Activated CD8-positive, alpha-beta T cell treated with anti-CD3 and anti-CD28 coated beads, Interleukin-2, amount 10 ng/mL, durations not matched to agents 7 days and 5 days (primary cell): ENCODE measurements around the gene AKR1C4. TPM values are rescaled to one million over a fixed set of nuclear protein-coding genes. Genes with fewer than 3 reads are reported as not detected.
A peak's percentile ranks its signal among the peaks of the same experiment; 100 is the strongest.
"Not testable (repeated sequence)": the region's sequence is repeated elsewhere in the genome, so short reads cannot be mapped to it uniquely, and the experiment has no call there.

Experiments
- ATAC-seq: fragments of 150-1000 bp; cut with Tn5 transposase; one replicate; pipeline ENCODE4 v1.10.0; 2021; ENCODE audit warnings: moderate library complexity
- CTCF ChIA-PET: fragments of 350-600 bp; sonication (Branson Sonifier 250); formaldehyde crosslinking; loops from one replicate; lab custom pipeline; 2021; ENCODE audit warnings: antibody characterized with exemption; lab: Charles Lee
- POLR2A ChIA-PET: fragments of 350-600 bp; sonication (Branson Sonifier 250); formaldehyde crosslinking; loops from one replicate; lab custom pipeline; 2021; ENCODE audit warnings: antibody characterized with exemption; lab: Charles Lee
- DNase-seq: peaks from one replicate; pipeline ENCODE4 v3.0.0-alpha.2; 2020
- H3K27ac Mint-ChIP-seq: one replicate; pipeline ENCODE4 v1.8.0; 2021; ENCODE audit warnings: mild to moderate bottlenecking, mixed read lengths
- H3K27me3 Mint-ChIP-seq: one replicate; pipeline ENCODE4 v1.8.0; 2021; ENCODE audit warnings: low read depth, mixed read lengths
- H3K36me3 Mint-ChIP-seq: one replicate; pipeline ENCODE4 v1.8.0; 2021; ENCODE audit warnings: low read depth, mixed read lengths
- H3K4me1 Mint-ChIP-seq: one replicate; pipeline ENCODE4 v1.8.0; 2021; ENCODE audit warnings: low read depth, mixed read lengths
- H3K4me3 Mint-ChIP-seq: one replicate; pipeline ENCODE4 v1.8.0; 2021; ENCODE audit warnings: mild to moderate bottlenecking, mixed read lengths
- H3K9me3 Mint-ChIP-seq: one replicate; pipeline ENCODE4 v1.8.0; 2022; ENCODE audit warnings: mixed read lengths; ENCODE audit not compliant: insufficient read depth
- total RNA-seq, 2 experiments: library from RNA; stranded (reverse); gene quantifications; one replicate each; pipeline ENCODE4 v1.2.3, GENCODE V29; 2021

The AKR1C4 gene
- total RNA-seq, 2 experiments from 2014 or later, result not detected

DNA sequence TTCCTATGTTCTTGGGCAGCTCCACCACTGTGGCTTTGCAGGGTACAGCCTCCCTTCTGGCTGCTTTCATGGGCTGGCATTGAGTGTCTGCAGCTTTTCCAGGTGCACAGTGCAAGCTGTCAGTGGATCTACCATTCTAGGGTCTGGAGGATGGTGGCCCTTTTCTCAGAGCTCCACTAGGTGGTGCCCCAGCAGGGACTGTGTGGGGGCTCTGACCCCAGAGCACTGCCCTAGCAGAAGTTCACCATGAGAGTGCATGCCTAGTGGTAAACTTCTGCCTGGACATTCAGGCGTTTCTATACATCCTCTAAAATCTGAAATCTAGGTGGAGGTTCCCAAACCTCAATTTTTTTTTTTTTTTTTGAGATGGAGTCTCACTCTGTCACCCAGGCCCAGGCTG is 13.6 kb downstream of the AKR1C4 start:
- CTCF ChIA-PET, result interaction anchor here (1.4 kb wide), 1 partner anchor 20 kb away, joined by 3 read pairs; no protein-coding TSS in a partner anchor
- peak; percentile 22 for DNase-seq
- H3K36me3 Mint-ChIP-seq, H3K4me1 Mint-ChIP-seq, H3K9me3 Mint-ChIP-seq, H3K27me3 Mint-ChIP-seq, POLR2A ChIA-PET, H3K4me3 Mint-ChIP-seq, ATAC-seq, H3K27ac Mint-ChIP-seq: not testable (repeated sequence)

DNA sequence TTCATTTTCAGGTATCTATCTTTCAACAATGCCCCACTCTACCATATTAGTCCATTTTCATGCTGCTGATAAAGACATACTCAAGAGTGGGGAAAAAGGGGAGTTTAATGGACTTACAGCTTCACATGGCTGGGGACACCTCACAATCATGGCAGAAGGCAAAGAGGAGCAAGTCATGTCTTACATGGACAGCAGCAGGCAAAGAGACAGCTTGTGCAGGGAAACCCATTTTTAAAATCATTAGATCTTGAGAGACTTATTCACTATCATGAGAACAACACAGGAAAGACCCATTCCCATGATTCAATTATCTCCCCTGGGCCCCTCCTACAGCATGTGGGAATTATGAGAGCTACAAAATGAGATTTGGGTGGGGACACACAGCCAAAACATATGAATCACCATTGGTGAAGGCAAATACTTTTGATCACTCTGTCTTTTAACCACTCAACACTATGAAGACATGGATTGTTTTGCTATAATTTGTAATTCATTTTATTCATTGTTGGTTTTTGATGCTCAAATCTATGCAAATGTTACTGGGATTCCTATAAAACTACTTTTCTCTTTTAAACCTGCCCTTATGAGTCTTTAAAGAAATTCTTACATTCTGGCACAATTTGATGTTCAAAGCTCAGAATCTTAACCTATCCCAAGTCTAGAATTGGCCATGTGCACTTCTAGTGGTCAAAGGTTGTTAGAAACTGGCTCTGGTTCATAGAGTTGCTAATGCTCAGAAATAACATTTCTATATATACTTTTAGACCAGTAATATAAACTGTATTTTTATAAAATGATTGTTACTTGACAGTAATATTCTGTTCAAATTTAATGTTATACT is 15.3 kb downstream of the AKR1C4 start:
- ChIA-PET CTCF (no interaction called here), POLR2A (no interaction called here)

DNA sequence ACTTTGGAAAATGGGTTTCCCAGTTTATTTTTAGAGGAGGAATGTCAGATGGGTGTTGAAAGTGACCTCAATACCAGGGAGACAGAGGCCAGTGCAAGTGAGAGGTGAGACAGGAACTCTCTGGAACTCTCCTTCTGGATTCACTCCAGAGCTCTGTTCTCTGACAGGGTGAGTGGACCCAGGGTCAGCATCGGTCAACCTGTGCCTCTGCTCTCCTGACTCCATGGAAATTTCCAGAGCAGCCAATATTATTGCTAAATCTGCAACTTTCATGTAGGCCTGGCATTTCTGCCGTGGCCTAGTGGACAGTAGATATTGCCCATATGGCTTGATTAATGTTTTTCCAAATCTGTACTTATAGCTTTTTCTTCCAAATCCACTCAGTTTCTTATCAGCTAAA is 20.2 kb downstream of the AKR1C4 start:
- H3K36me3 Mint-ChIP-seq, result no peaks in the 10 kb centered on the region
- no peak overlapping the region for H3K4me3 Mint-ChIP-seq
- DNase-seq, result no peak
- ChIA-PET CTCF (no interaction called here), POLR2A (no interaction called here)
- H3K4me1 Mint-ChIP-seq, result no peaks in the 10 kb centered on the region
- H3K9me3 Mint-ChIP-seq, result no peaks in the 10 kb centered on the region
- H3K27me3 Mint-ChIP-seq, result peaks cover 10% of the 10 kb centered on the region
- no peak for ATAC-seq
- no peak overlapping the region for H3K27ac Mint-ChIP-seq

More for the DNA sequence above, 15.3 kb downstream of the AKR1C4 start:
- Mint-ChIP-seq H3K36me3 (no peaks in the 10 kb centered on the region), H3K4me1 (peaks cover 3% of the 10 kb centered on the region), H3K27me3 (peaks cover 15% of the 10 kb centered on the region), H3K4me3 (no peak overlapping the region), H3K27ac (no peak overlapping the region), H3K9me3 (no peaks in the 10 kb centered on the region)
- DNase-seq (no peak), ATAC-seq (no peak)

DNA sequence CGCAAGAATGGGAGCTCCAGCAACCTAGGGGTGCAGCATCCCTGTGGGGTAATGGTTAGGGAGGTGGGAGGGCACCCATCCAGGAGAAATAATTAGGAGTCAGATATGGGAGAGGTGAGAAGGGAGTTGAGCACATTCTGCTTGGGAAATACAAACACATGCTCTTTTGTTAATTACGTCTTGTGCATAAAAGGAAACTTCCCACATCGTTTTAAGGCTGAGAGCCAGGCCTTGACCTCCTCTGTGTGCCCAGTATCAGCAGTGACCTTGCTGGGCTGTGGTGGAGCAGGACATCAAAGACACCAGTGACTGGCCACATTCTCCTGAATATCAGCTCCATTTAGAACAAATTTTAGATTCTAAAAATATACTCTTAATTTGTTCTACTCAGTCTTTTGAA is 22.6 kb downstream of the AKR1C4 start:
- CTCF ChIA-PET, result no interaction called here
- peaks cover 10% of the 10 kb centered on the region for H3K27me3 Mint-ChIP-seq

DNA sequence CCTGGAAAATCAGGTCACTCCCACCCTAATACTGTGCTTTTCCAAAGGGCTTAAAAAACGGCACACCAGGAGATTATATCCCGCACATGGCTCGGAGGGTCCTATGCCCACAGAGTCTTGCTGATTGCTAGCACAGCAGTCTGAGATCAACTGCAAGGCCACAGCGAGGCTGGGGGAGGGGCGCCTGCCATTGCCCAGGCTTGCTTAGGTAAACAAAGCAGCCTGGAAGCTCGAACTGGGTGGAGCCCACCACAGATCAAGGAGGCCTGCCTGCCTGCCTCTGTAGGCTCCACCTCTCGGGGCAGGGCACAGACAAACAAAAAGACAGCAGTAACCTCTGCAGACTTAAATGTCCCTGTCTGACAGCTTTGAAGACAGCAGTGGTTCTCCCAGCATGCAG is 26.3 kb downstream of the AKR1C4 start:
- H3K27ac Mint-ChIP-seq, POLR2A ChIA-PET, H3K9me3 Mint-ChIP-seq, H3K4me3 Mint-ChIP-seq, H3K27me3 Mint-ChIP-seq, CTCF ChIA-PET, ATAC-seq, DNase-seq, H3K4me1 Mint-ChIP-seq, H3K36me3 Mint-ChIP-seq: not testable (repeated sequence)

More for the DNA sequence above, 22.6 kb downstream of the AKR1C4 start:
- no peaks in the 10 kb centered on the region for H3K4me1 Mint-ChIP-seq
- no peak overlapping the region for H3K4me3 Mint-ChIP-seq
- H3K27ac Mint-ChIP-seq, result no peak overlapping the region
- ATAC-seq (no peak), DNase-seq (no peak)
- no peaks in the 10 kb centered on the region for H3K36me3 Mint-ChIP-seq
- POLR2A ChIA-PET, result no interaction called here
- H3K9me3 Mint-ChIP-seq, result no peaks in the 10 kb centered on the region

DNA sequence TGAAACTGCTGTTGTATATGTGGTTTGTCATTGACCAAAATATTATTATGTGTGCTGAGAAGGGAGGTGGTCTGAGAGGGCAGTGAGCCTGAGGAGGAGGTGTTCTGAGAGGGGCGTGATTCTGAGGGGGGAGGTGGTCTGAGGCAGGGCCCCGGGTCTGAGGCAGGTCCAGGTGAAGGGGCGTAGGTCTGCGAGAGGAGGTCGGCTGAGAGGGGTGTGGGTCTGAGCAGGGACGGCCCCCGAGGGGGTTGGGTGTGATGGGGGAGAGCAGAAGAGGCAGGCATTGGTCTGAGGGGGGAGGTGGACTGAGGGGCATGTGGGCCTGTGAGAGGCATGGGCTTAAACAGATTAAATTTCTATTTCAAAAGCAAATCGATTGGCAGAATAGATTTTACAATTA is 32.4 kb downstream of the AKR1C4 start:
- POLR2A ChIA-PET, result no interaction called here

DNA sequence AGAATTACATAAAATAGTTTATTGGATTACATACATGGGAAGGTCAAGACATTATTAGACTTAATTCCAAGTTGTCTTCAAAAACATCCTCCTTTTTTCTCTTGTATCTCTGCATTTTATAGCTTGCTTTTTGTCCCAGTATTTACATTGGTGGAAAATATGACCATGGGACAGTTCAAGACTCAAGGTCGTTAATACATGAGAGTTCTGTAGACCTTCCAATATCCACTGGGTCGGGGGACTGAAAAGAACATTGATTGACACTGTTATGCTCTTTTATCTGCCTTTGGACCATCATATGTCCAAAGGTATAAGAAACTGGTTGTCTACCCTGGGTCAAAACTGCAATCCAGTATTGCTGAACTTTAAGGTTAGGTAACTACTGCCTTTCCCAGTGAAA is 36.7 kb downstream of the AKR1C4 start:
- H3K36me3 Mint-ChIP-seq, result no peaks in the 10 kb centered on the region
- peaks cover 11% of the 10 kb centered on the region for H3K9me3 Mint-ChIP-seq
- DNase-seq (no peak), ATAC-seq (no peak)
- POLR2A ChIA-PET, result no interaction called here
- H3K4me1 Mint-ChIP-seq, result no peaks in the 10 kb centered on the region
- no peak overlapping the region for H3K4me3 Mint-ChIP-seq
- peaks cover 4% of the 10 kb centered on the region for H3K27me3 Mint-ChIP-seq
- CTCF ChIA-PET, result no interaction called here
- no peak overlapping the region for H3K27ac Mint-ChIP-seq

More for the DNA sequence above, 32.4 kb downstream of the AKR1C4 start:
- CTCF ChIA-PET, result no interaction called here
- H3K27me3 Mint-ChIP-seq, result peaks cover 9% of the 10 kb centered on the region
- H3K4me3 Mint-ChIP-seq, result no peak overlapping the region
- no peaks in the 10 kb centered on the region for H3K9me3 Mint-ChIP-seq
- no peaks in the 10 kb centered on the region for H3K36me3 Mint-ChIP-seq
- DNase-seq (no peak), ATAC-seq (no peak)
- H3K27ac Mint-ChIP-seq, result no peak overlapping the region
- H3K4me1 Mint-ChIP-seq, result no peaks in the 10 kb centered on the region

DNA sequence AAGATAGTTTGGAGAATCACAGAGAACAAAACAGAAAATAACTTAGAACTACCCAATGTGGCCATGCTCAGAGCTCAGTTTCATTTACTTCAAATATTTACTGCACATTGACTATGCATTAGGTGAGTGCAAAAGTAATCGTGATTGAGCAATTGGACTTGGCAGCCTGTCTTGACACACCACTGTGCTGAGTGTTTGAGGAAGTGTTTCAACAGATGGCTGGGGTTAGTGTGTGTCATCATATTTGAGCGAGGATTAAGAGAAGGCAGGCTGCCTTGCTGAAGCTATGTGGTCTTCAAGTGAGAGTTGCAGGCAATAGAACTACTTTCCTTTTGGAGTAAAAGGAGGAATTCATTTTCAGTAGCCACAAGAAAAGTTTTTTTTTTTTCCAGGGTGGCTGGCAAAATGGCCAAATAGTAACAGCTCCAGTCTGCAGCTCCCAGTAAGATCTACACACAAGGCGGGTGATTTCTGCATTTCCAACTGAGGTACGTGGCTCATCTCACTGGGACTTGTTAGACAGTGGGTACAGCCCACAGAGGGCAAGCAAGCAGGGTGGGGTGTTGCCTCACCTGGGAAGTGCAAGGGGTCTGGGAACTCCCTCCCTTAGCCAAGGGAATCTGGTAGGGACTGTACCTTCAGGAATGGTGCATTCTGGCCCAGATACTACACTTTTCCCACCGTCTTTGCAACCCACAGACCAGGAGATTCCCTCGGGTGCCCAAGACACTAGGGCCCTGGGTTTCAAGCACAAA is 37.6 kb downstream of the AKR1C4 start:
- POLR2A ChIA-PET, result no interaction called here
- H3K9me3 Mint-ChIP-seq, result peaks cover 12% of the 10 kb centered on the region

DNA sequence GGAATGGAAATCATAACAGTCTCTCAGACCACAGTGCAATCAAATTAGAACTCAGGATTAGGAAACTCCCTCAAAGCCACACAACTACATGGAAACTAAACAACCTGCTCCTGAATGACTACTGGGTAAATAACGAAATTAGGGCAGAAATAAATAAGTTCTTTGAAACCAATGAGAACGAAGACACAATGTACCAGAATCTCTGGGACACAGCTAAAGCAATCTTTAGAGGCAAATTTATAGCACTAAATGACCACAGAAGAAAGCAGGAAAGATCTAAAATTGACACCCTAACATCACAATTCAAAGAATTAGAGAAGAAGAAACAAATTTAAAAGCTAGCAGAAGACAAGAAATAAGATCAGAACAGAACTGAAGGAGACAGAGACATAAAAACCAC is 40.9 kb downstream of the AKR1C4 start:
- H3K27me3 Mint-ChIP-seq, H3K27ac Mint-ChIP-seq, ATAC-seq, DNase-seq, H3K36me3 Mint-ChIP-seq, H3K4me1 Mint-ChIP-seq, POLR2A ChIA-PET, CTCF ChIA-PET, H3K4me3 Mint-ChIP-seq: not testable (repeated sequence)
- peaks cover 12% of the 10 kb centered on the region for H3K9me3 Mint-ChIP-seq

More for the DNA sequence above, 37.6 kb downstream of the AKR1C4 start:
- CTCF ChIA-PET, result no interaction called here
- no peaks in the 10 kb centered on the region for H3K4me1 Mint-ChIP-seq
- no peak overlapping the region for H3K27ac Mint-ChIP-seq
- peaks cover 8% of the 10 kb centered on the region for H3K27me3 Mint-ChIP-seq
- ATAC-seq (no peak), DNase-seq (no peak)
- no peaks in the 10 kb centered on the region for H3K36me3 Mint-ChIP-seq
- H3K4me3 Mint-ChIP-seq, result no peak overlapping the region

DNA sequence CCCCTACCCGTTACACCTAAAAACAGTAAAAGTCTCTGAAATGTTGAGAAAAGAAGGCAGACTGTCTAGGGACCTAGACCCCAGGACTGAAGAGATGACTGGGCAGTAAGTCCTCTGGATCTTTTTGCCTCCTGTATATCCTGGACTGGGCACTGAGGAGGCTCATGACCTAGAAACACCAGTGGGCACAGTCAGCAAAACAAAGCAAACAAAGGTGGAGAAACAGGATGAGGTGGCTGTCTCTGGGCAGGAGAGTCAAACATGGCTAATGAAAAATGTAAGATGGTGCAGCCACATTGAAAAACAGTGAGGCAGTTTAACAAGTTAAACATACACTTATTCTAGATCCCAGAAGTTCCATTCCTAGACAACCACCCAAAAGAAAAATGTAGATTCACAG is 45.9 kb downstream of the AKR1C4 start:
- ChIA-PET POLR2A (no interaction called here), CTCF (no interaction called here)
- Mint-ChIP-seq H3K27me3 (peaks cover 7% of the 10 kb centered on the region), H3K4me1 (no peaks in the 10 kb centered on the region), H3K9me3 (peaks cover 9% of the 10 kb centered on the region), H3K4me3 (no peak overlapping the region), H3K27ac (no peak overlapping the region), H3K36me3 (no peaks in the 10 kb centered on the region)
- ATAC-seq, result no peak
- DNase-seq, result no peak

DNA sequence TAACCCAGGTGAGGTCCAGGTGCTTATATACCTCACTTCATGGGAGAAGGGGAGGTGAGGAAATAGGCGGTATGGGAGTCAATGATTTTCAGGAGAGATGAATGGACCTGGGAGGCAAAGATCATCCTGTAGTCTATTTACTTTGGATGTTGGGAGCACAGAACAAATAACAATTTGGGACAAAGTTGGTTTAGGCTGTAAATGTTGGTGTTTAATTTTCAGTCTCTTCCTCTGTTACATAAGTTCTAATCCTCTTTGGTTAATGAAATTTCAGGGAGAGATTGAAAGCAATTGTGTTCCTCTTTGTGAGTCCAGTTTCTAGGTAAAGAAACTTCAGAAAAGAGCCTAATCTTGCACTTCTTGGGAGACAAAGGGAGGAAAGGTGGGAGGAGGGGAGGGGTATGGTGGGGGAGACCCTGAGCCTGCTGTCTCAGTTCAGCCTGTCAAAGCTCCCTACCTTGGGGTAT is 46.9 kb downstream of the AKR1C4 start:
- no peak overlapping the region for H3K4me3 Mint-ChIP-seq
- no peaks in the 10 kb centered on the region for H3K9me3 Mint-ChIP-seq
- H3K36me3 Mint-ChIP-seq, result no peaks in the 10 kb centered on the region
- DNase-seq (no peak), ATAC-seq (no peak)
- no peaks in the 10 kb centered on the region for H3K4me1 Mint-ChIP-seq
- H3K27ac Mint-ChIP-seq, result no peak overlapping the region
- ChIA-PET CTCF (no interaction called here), POLR2A (no interaction called here)
- peaks cover 5% of the 10 kb centered on the region for H3K27me3 Mint-ChIP-seq
